ENCODE data around the gene CDHR4. TPM values are rescaled to one million over a fixed set of nuclear protein-coding genes. Genes with fewer than 3 reads are reported as not detected.
"Not testable (repeated sequence)": the region's sequence is repeated elsewhere in the genome, so short reads cannot be mapped to it uniquely, and the experiment has no call there.

CDHR4 gene
- total RNA-seq, 1 experiment from 2014 or later: not detected

DNA sequence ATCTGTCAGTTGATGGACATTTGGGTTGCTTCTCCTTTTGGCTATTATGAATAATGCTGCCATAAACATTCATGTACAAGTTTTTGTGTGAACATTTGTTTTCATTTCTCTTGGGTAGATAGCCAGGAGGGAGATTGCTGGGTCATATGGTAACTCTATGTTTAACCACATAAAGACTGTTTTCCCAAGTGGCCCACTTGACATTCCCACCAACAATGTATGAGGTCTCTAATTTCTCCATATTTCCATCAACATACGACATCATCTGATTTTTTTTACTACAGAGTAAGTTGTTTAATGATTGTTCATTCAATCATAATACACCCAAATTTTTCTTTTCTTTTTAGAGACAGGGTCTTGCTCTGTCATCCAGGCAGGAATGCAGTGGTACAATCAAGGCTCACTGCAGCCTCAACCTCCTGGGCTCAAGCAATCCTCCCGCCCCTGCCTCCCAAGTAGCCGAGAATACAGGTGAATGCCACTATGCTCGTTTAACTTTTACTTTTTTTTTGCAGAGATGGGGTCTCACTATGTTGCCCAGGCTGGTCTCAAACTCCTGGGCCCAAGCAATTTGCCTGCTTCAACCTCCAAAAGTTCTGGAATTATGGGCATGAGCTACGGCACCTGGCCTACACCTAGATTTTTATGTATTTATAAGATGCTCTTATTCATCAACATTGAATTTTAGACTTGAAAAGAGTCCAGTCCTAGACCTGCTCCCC lies 20.2 kb downstream of the CDHR4 start:
- no peak overlapping the region for H2BK5ac ChIP-seq (ENCODE audit: insufficient read length, low read length)
- Mint-ChIP-seq H3K4me3 (no peak overlapping the region), H3K36me3 (ENCODE audit: insufficient read depth in 1 of 3, low read depth in 3 of 3) (peaks cover 15 to 41% (median 34%) of the 10 kb centered on the region in 3 experiments; a peak in 6 of 7 replicates), H3K4me1 (peaks cover 0 to 2% of the 10 kb centered on the region in 2 experiments; a peak in 1 of 4 replicates), H3K27me3 (ENCODE audit: low read depth) (no peaks in the 10 kb centered on the region), H3K9me3 (no peaks in the 10 kb centered on the region), H3K27ac (no peak overlapping the region)
- no peak overlapping the region for H2BK120ac ChIP-seq (ENCODE audit: low read depth, low read length, poor library complexity, severe bottlenecking)
- H3K9ac ChIP-seq (ENCODE audit: extremely low read depth, insufficient read length, low read length): no peak overlapping the region
- no peaks in the 10 kb centered on the region for H3K4me1 ChIP-seq (ENCODE audit: insufficient read depth, low read length)
- H4K5ac ChIP-seq (ENCODE audit: insufficient read length, low read depth, low read length): no peak overlapping the region
- peaks cover 5% of the 10 kb centered on the region; the same call in 1 of the 2 replicates for H3K79me2 ChIP-seq (ENCODE audit: insufficient read depth, low read length)
- WGBS (ENCODE audit: extremely low coverage, insufficient read length, low lambda C conversion rate): no CpG with 5 or more reads among the region's 5 CpGs
- peaks cover 17% of the 10 kb centered on the region for H3K79me1 ChIP-seq (ENCODE audit: insufficient read depth, low read depth, low read length, poor library complexity, severe bottlenecking)
- H4K8ac ChIP-seq (replicated peaks; ENCODE audit: insufficient read length, low read depth, low read length): no peak overlapping the region
- H3K27me3 ChIP-seq (ENCODE audit: insufficient read depth, low read length): no peaks in the 10 kb centered on the region
- H3K9me3 ChIP-seq (ENCODE audit: control insufficient read depth, low read depth, low read length): no peaks in the 10 kb centered on the region
- TF ChIP-seq, protein P1, sequence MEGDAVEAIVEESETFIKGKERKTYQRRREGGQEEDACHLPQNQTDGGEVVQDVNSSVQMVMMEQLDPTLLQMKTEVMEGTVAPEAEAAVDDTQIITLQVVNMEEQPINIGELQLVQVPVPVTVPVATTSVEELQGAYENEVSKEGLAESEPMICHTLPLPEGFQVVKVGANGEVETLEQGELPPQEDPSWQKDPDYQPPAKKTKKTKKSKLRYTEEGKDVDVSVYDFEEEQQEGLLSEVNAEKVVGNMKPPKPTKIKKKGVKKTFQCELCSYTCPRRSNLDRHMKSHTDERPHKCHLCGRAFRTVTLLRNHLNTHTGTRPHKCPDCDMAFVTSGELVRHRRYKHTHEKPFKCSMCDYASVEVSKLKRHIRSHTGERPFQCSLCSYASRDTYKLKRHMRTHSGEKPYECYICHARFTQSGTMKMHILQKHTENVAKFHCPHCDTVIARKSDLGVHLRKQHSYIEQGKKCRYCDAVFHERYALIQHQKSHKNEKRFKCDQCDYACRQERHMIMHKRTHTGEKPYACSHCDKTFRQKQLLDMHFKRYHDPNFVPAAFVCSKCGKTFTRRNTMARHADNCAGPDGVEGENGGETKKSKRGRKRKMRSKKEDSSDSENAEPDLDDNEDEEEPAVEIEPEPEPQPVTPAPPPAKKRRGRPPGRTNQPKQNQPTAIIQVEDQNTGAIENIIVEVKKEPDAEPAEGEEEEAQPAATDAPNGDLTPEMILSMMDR (conservative IDR thresholded peaks at IDR 0.05): no peak
- no peak overlapping the region for H3K4ac ChIP-seq (ENCODE audit: low read depth, low read length)
- H2AFZ ChIP-seq (ENCODE audit: low read length): no peak overlapping the region
- no peaks in the 10 kb centered on the region for H4K20me1 ChIP-seq (ENCODE audit: control insufficient read depth, insufficient read depth, insufficient read length)
- H2AK5ac ChIP-seq (ENCODE audit: insufficient read length, low read length): no peak overlapping the region
- no peak overlapping the region for H3K23ac ChIP-seq (ENCODE audit: insufficient read length, low read depth, low read length)
- no peak overlapping the region for H3K56ac ChIP-seq (ENCODE audit: insufficient read length, low read depth, low read length)
- H3K18ac ChIP-seq (ENCODE audit: insufficient read length, low read depth, low read length): no peak overlapping the region
- no peak overlapping the region for H2BK20ac ChIP-seq (ENCODE audit: low read depth, low read length, poor library complexity, severe bottlenecking)
- no peak overlapping the region for H3K27ac ChIP-seq (ENCODE audit: insufficient read length, low read depth, low read length)
- H3K4me2 ChIP-seq (ENCODE audit: insufficient read depth, insufficient read length, low read length): no peak overlapping the region
- H3K14ac ChIP-seq (ENCODE audit: insufficient read depth, low read length): no peak overlapping the region
- no peak overlapping the region for H2BK12ac ChIP-seq (ENCODE audit: insufficient read length, low read depth, low read length)
- DNase-seq: no peak
- H2BK15ac ChIP-seq (ENCODE audit: low read depth, low read length): no peak overlapping the region
- H3K23me2 ChIP-seq (ENCODE audit: insufficient read length, low read depth, low read length, poor library complexity, severe bottlenecking): no peaks in the 10 kb centered on the region
- H4K91ac ChIP-seq (ENCODE audit: insufficient read length, low read depth, low read length): no peak overlapping the region
- no peak overlapping the region for H3T11ph ChIP-seq (ENCODE audit: low read length)

DNA sequence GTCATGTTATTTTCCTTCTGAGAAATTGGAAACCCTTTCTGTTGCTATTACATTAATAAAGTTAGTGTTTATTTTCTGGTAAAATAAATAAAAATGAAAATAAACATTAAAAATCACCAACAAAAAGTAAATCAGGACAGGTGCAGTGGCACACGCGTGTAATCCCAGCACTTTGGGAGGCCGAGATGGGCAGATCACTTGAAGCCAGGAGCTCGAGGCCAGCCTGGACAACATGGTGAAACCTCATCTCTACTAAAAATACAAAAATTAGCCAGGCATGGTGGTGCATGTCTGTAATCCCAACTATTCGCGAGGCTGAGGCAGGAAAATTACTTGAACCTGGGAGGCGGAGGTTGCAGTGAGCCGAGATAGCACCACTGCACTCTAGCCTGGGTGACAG lies 23.6 kb downstream of the CDHR4 start:
- H3K9me3 Mint-ChIP-seq; H3K4me2 ChIP-seq (ENCODE audit: insufficient read depth, insufficient read length, low read length); H3K14ac ChIP-seq (ENCODE audit: insufficient read depth, low read length); H4K91ac ChIP-seq (ENCODE audit: insufficient read length, low read depth, low read length); DNase-seq; H2AK5ac ChIP-seq (ENCODE audit: insufficient read length, low read length); H4K5ac ChIP-seq (ENCODE audit: insufficient read length, low read depth, low read length); H3K4me1 ChIP-seq (ENCODE audit: insufficient read depth, low read length); H3K27ac Mint-ChIP-seq; H3K56ac ChIP-seq (ENCODE audit: insufficient read length, low read depth, low read length); H2BK120ac ChIP-seq (ENCODE audit: low read depth, low read length, poor library complexity, severe bottlenecking); H2BK15ac ChIP-seq (ENCODE audit: low read depth, low read length); H2BK12ac ChIP-seq (ENCODE audit: insufficient read length, low read depth, low read length); H3K9ac ChIP-seq (ENCODE audit: extremely low read depth, insufficient read length, low read length); H3K27me3 ChIP-seq (ENCODE audit: insufficient read depth, low read length); H4K20me1 ChIP-seq (ENCODE audit: control insufficient read depth, insufficient read depth, insufficient read length); H2AFZ ChIP-seq (ENCODE audit: low read length); H4K8ac ChIP-seq (replicated peaks; ENCODE audit: insufficient read length, low read depth, low read length); H3T11ph ChIP-seq (ENCODE audit: low read length); H2BK20ac ChIP-seq (ENCODE audit: low read depth, low read length, poor library complexity, severe bottlenecking); H3K9me3 ChIP-seq (ENCODE audit: control insufficient read depth, low read depth, low read length); H2BK5ac ChIP-seq (ENCODE audit: insufficient read length, low read length); H3K4me3 Mint-ChIP-seq; H3K4ac ChIP-seq (ENCODE audit: low read depth, low read length); H3K23ac ChIP-seq (ENCODE audit: insufficient read length, low read depth, low read length); H3K4me1 Mint-ChIP-seq; H3K27ac ChIP-seq (ENCODE audit: insufficient read length, low read depth, low read length); H3K23me2 ChIP-seq (ENCODE audit: insufficient read length, low read depth, low read length, poor library complexity, severe bottlenecking); H3K18ac ChIP-seq (ENCODE audit: insufficient read length, low read depth, low read length); H3K27me3 Mint-ChIP-seq (ENCODE audit: low read depth): not testable (repeated sequence)
- WGBS (ENCODE audit: extremely low coverage, insufficient read length, low lambda C conversion rate): no CpG with 5 or more reads among the region's 8 CpGs
- Histone ChIP-seq H3K79me2 (ENCODE audit: insufficient read depth, low read length) (peaks cover 10% of the 10 kb centered on the region; the same call in 1 of the 2 replicates), H3K79me1 (ENCODE audit: insufficient read depth, low read depth, low read length, poor library complexity, severe bottlenecking) (peaks cover 15% of the 10 kb centered on the region)
- peaks cover 10 to 25% (median 23%) of the 10 kb centered on the region in 3 experiments; a peak in 6 of 7 replicates for H3K36me3 Mint-ChIP-seq (ENCODE audit: insufficient read depth in 1 of 3, low read depth in 3 of 3)

Data from H9 (cell line).